ENCODE data around the gene ZNF212. TPM values are rescaled to one million over a fixed set of nuclear protein-coding genes. Genes with fewer than 3 reads are reported as not detected.

The ZNF212 gene
- total and polyA plus RNA-seq, 9 of the 15 experiments (the other 6 are each of a cell fraction or from before 2014, with no cell fraction given), result 1.8 to 21.4 (median 7.2) TPM

DNA sequence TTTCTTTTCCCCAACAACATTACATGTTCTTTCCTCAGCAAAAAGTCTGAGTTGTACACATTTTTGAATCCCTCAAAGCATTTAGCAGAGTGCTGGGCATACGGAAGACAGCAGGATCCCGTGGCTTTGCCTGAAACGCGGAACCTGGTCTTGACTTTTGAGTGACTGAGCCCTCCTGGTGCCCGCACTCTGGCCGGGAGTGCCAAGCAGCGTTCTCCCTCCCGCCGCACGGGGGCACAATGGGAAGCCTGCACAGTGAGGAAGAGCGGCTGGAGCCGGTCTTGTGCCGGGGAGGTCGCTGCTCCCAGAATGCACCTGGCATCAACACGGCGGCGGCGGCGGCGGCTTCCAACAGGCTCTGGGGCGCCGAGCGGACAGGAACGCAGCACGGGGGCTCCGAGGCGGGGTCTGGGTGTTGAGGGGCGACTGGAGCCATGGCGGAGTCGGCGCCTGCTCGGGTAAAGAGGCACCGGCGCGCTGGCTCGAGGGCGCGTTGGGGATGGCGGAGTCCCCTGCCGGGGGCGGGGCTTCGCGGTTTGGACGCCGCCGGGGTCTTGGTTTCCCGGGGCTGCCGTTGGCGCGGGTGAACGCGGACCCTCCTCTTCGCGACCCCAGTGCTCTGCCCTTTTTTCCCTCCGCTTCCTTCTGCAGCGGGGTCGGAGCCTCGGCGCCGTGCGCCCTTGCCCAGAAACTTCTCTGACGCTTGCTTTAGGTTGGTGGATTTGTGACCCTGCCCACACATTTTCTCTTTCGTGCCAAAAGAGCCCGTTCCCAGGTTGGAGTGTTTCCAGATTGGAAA lies at the start of gene ZNF212 (continued):
- TF ChIP-seq RAD51 (IDR thresholded peaks at IDR 0.05; ENCODE audit: borderline replicate concordance, low read depth) (no peak; the same call in 1 of the 2 replicates), CTCFL (IDR thresholded peaks at IDR 0.05; ENCODE audit: borderline replicate concordance, insufficient read depth, low read depth, low read length, poor library complexity, severe bottlenecking) (peak; percentile 98), PTTG1 (tag; IDR thresholded peaks at IDR 0.05; ENCODE audit: low read depth) (no peak), HINFP (tag; conservative IDR thresholded peaks at IDR 0.05; ENCODE audit: low read depth) (no peak), ZNF175 (CRISPR knock-in tag; IDR thresholded peaks at IDR 0.05; ENCODE audit: low read depth) (no peak), ZNF282 (CRISPR knock-in tag; IDR thresholded peaks at IDR 0.05) (no peak), EWSR1 (IDR thresholded peaks at IDR 0.05; ENCODE audit: borderline replicate concordance, low read depth, partially characterized antibody) (no peak), NFATC3 (IDR thresholded peaks at IDR 0.05) (no peak), CBX1 (IDR thresholded peaks at IDR 0.05; ENCODE audit: low read depth) (peak; percentile 79), CXXC5 (CRISPR knock-in tag; IDR thresholded peaks at IDR 0.05) (peak; percentile 85), FOXA3 (CRISPR knock-in tag; conservative IDR thresholded peaks at IDR 0.05 in 1 of 2, IDR thresholded peaks at IDR 0.05 in 1 of 2) (peak in 1 of 2 experiments; percentile 22; a peak in 2 of 4 replicates), BHLHE40 (IDR thresholded peaks at IDR 0.05; ENCODE audit: low read length) (peak; percentile 77), KAT7 (CRISPR knock-in tag; IDR thresholded peaks at IDR 0.05; ENCODE audit: borderline replicate concordance) (peak; percentile 86; the same call in 1 of the 2 replicates), ZNF76 (CRISPR knock-in tag; IDR thresholded peaks at IDR 0.05; ENCODE audit: borderline replicate concordance) (peak; percentile 91), XRCC5 (IDR thresholded peaks at IDR 0.05; ENCODE audit: low read depth, low read length) (peak; percentile 97), L3MBTL2 (IDR thresholded peaks at IDR 0.05) (peak; percentile 3; the same call in 1 of the 2 replicates), KDM4B (IDR thresholded peaks at IDR 0.05; ENCODE audit: borderline replicate concordance in 2 of 2, low read depth in 1 of 2) (peak in 1 of 2 experiments; percentile 66; a peak in 1 of 4 replicates), ZKSCAN8 (CRISPR knock-in tag; IDR thresholded peaks at IDR 0.05) (no peak), EHMT2 (IDR thresholded peaks at IDR 0.05) (no peak), TAF9B (IDR thresholded peaks at IDR 0.05; ENCODE audit: partially characterized antibody) (peak; percentile 59), RB1 (IDR thresholded peaks at IDR 0.05; ENCODE audit: low read depth) (peak; percentile 97), ZNF561 (CRISPR knock-in tag; conservative IDR thresholded peaks at IDR 0.05) (no peak), ZNF133 (CRISPR knock-in tag; IDR thresholded peaks at IDR 0.05) (0 out of 2 replicates have a peak, but pooled peaks have one; percentile 77), ZNF121 (CRISPR knock-in tag; conservative IDR thresholded peaks at IDR 0.05) (no peak)
- TF ChIP-seq, protein P1, sequence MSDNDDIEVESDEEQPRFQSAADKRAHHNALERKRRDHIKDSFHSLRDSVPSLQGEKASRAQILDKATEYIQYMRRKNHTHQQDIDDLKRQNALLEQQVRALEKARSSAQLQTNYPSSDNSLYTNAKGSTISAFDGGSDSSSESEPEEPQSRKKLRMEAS (CRISPR knock-in tag; IDR thresholded peaks at IDR 0.05), result peak; percentile 65

Data from K562 (cell line).